GM12878 (cell line): ENCODE results near the gene ALDH6A1. TPM values are rescaled to one million over a fixed set of nuclear protein-coding genes. Genes with fewer than 3 reads are reported as not detected.

Experiments
- ATAC-seq: fragments of 200-7000 bp; cut with Tn5 transposase; 3 replicates; pipeline ENCODE4 v1.9.1; 2020; ENCODE audit warnings: mild to moderate bottlenecking, moderate library complexity
- BruUV-seq: library from RNA; stranded (reverse); fragments of 400-500 nt; replicated peaks from 2 replicates; lab custom pipeline; 2021; lab: Mats Ljungman, UMichigan
- CTCF ChIA-PET: fragments of 300-600 bp; sonication (Branson Sonifier 250); formaldehyde crosslinking; extraction: SDS; loops from one replicate; lab custom pipeline; 2021; ENCODE audit warnings: inconsistent platforms; lab: Yijun Ruan, JAX
- POLR2A ChIA-PET: fragments of 350-600 bp; formaldehyde crosslinking; extraction: SDS; loops from one replicate; lab custom pipeline; 2021; ENCODE audit warnings: inconsistent platforms; lab: Charles Lee
- RAD21 ChIA-PET: fragments of 300-600 bp; sonication (Branson Sonifier 250); formaldehyde crosslinking; loops from one replicate; lab custom pipeline; 2023; ENCODE audit warnings: antibody characterized with exemption; ENCODE audit not compliant: unreplicated experiment; lab: Charles Lee
- SMC1A ChIA-PET: fragments of 300-600 bp; sonication (Branson Sonifier 250); formaldehyde crosslinking; loops from one replicate; lab custom pipeline; 2023; ENCODE audit not compliant: unreplicated experiment, uncharacterized antibody; lab: Charles Lee
- DNase-seq: peaks from one replicate; pipeline ENCODE4 v3.0.0-alpha.2; 2011; ENCODE audit warnings: low read depth, low spot score
- FAIRE-seq: peaks from 3 replicates; lab custom pipeline; 2011; peaks lifted over from hg19 to GRCh38; lab: Jason Lieb, UNC
- H2AFZ ChIP-seq: 2 replicates; pipeline ENCODE4 v1.6.0; 2011; ENCODE audit warnings: low read depth, low read length, control low read depth; ENCODE audit not compliant: control insufficient read depth
- H3K27ac ChIP-seq: 2 replicates; pipeline ENCODE4 v1.5.1; 2011; ENCODE audit warnings: control low read depth; ENCODE audit not compliant: control insufficient read depth, insufficient read depth
- H3K27me3 ChIP-seq, 2 experiments: replicated peaks in 1 of 2; 2 replicates each; pipeline versions ENCODE4 v1.6.0 to v1.6.1; 2011; ENCODE audit warnings: low read length in 1 of 2; ENCODE audit not compliant: control insufficient read depth in 2 of 2, insufficient read depth in 2 of 2
- H3K36me3 ChIP-seq, 2 experiments: 2 replicates each; pipeline ENCODE4 v1.5.1; 2011; ENCODE audit warnings: low read length in 1 of 2; ENCODE audit not compliant: control insufficient read depth in 2 of 2, insufficient read depth in 2 of 2
- H3K4me1 ChIP-seq: 2 replicates; pipeline ENCODE4 v1.6.1; 2011; ENCODE audit warnings: mild to moderate bottlenecking, low read length, moderate library complexity, mixed read lengths; ENCODE audit not compliant: control insufficient read depth, insufficient read depth
- H3K4me2 ChIP-seq: 2 replicates; pipeline ENCODE4 v1.6.0; 2011; ENCODE audit warnings: control low read depth; ENCODE audit not compliant: control insufficient read depth, insufficient read depth
- H3K4me3 ChIP-seq: fragments of 200-600 bp; sonication (generic); 2 replicates; pipeline ENCODE4 v1.5.1; 2016
- H3K79me2 ChIP-seq: 2 replicates; pipeline ENCODE4 v1.6.0; 2011; ENCODE audit warnings: low read length; ENCODE audit not compliant: control insufficient read depth, insufficient read depth
- H3K9ac ChIP-seq: 2 replicates; pipeline ENCODE4 v1.8.0; 2011; ENCODE audit warnings: low read length, control low read depth, mixed read lengths; ENCODE audit not compliant: control insufficient read depth, insufficient read depth
- H3K9me3 ChIP-seq: replicated peaks from 3 replicates; pipeline ENCODE4 v1.5.1; 2011; ENCODE audit warnings: mild to moderate bottlenecking, low read length; ENCODE audit not compliant: control insufficient read depth, insufficient read depth
- H4K20me1 ChIP-seq: 2 replicates; pipeline ENCODE4 v1.6.0; 2011; ENCODE audit not compliant: control insufficient read depth, insufficient read depth
- BCL11A ChIP-seq: IDR thresholded peaks from 2 replicates; pipeline ENCODE4 v1.6.1; 2011; ENCODE audit warnings: low read depth, low read length
- CBX3 ChIP-seq: fragments of 200-600 bp; sonication (generic); IDR thresholded peaks from 2 replicates; pipeline ENCODE4 v1.6.1; 2016; ENCODE audit warnings: low read depth, borderline replicate concordance
- CEBPB ChIP-seq, 2 experiments: fragments of 150-350 bp in 1 of 2; IDR thresholded peaks; 2 replicates each; pipeline ENCODE4 v1.6.1; 2012 to 2014; ENCODE audit warnings: low read depth in 2 of 2, low read length in 2 of 2, borderline replicate concordance in 1 of 2, inconsistent platforms in 1 of 2
- GABPA ChIP-seq: IDR thresholded peaks from 2 replicates; pipeline ENCODE4 v1.6.1; 2014; ENCODE audit warnings: antibody characterized with exemption, low read depth, mild to moderate bottlenecking, inconsistent platforms
- HDAC6 ChIP-seq: fragments of 200-600 bp; sonication (generic); IDR thresholded peaks from one replicate; pipeline ENCODE4 v1.8.0; 2017; ENCODE audit warnings: antibody characterized with exemption; ENCODE audit not compliant: unreplicated experiment
- RFX5 ChIP-seq: IDR thresholded peaks from 2 replicates; pipeline ENCODE4 v1.6.1; 2011; ENCODE audit warnings: low read depth, low read length, improper control_type of control experiment
- RUNX3 ChIP-seq: IDR thresholded peaks from 2 replicates; pipeline ENCODE4 v1.6.1; 2012; ENCODE audit warnings: low read length, inconsistent platforms
- SPI1 ChIP-seq: IDR thresholded peaks from 2 replicates; pipeline ENCODE4 v1.6.1; 2011; ENCODE audit warnings: low read depth, mild to moderate bottlenecking, low read length, moderate library complexity, borderline replicate concordance; ENCODE audit not compliant: insufficient read depth
- SRF ChIP-seq, 2 experiments: IDR thresholded peaks; 2 replicates each; pipeline ENCODE4 v1.6.1; 2011; ENCODE audit warnings: low read depth in 2 of 2, low read length in 2 of 2, mild to moderate bottlenecking in 1 of 2, moderate library complexity in 1 of 2
- TCF3 ChIP-seq: IDR thresholded peaks from 2 replicates; pipeline ENCODE4 v1.6.1; 2012; ENCODE audit warnings: low read depth, mild to moderate bottlenecking, low read length, borderline replicate concordance; ENCODE audit not compliant: insufficient read depth
- WGBS: methylation state at CpG from one replicate; pipeline ENCODE4 v1.1.6; 2016; ENCODE audit warnings: low lambda C conversion rate; ENCODE audit not compliant: insufficient replicate concordance, insufficient coverage; ENCODE audit errors: missing lambda C conversion rate; 5-methylcytosine and 5-hydroxymethylcytosine counted together
- in situ Hi-C: fragments of 300-500 bp; cut with MboI; formaldehyde crosslinking; loops from 9 replicates; pipeline ENCODE4 v1.14.3; 2018; ENCODE audit warnings: mixed read lengths
- intact Hi-C: fragments of 100-400 bp; cut with micrococcal nuclease; formaldehyde crosslinking; loops from one replicate; pipeline ENCODE4 v1.14.2; 2022; ENCODE audit not compliant: unreplicated experiment
- polyA plus RNA-seq, 11 experiments: library from polyadenylated mRNA; depleted of rRNA in 4 of 11; unstranded in 6 of 11; stranded (reverse) in 5 of 11; fragments of >200 nt; fragmentation: Nextera tagmentation in 4 of 11; fragmentation: Illumina TruSeq in 1 of 11; extraction: Ambion mirVana in 4 of 11; extraction: Trizol in 1 of 11; gene quantifications; 1 replicate in 1 of 11; 2 replicates in 10 of 11; pipeline versions ENCODE4 v1.2.1 to v1.2.3, GENCODE V29; 2011 to 2016; ENCODE audit warnings: inconsistent platforms in 2 of 11, missing spikeins in 2 of 11, low read depth in 1 of 11
- total RNA-seq, 4 experiments: library from RNA; depleted of rRNA in 3 of 4; stranded (reverse); fragments of >200 nt in 3 of 4; fragmentation: Illumina TruSeq in 1 of 4; extraction: Trizol in 1 of 4; gene quantifications; 2 replicates each; pipeline versions ENCODE4 v1.2.1 to v1.2.3, GENCODE V29; 2013 to 2021
- TF ChIP-seq, protein P1 (sequence below): IDR thresholded peaks from 2 replicates; pipeline ENCODE4 v1.6.1; 2011; ENCODE audit warnings: borderline replicate concordance, low read depth, mild to moderate bottlenecking, moderate library complexity, mixed read lengths, low read length; ENCODE audit not compliant: insufficient read depth; ENCODE audit errors: extremely low read length
- TF ChIP-seq, protein P2 (sequence below): fragments of 450-650 bp; IDR thresholded peaks from 2 replicates; pipeline ENCODE4 v1.6.1; 2017; ENCODE audit warnings: mild to moderate bottlenecking, moderate library complexity
- TF ChIP-seq, protein P3 (sequence below): fragments of 150-350 bp; IDR thresholded peaks from 2 replicates; pipeline ENCODE4 v1.6.1; 2016; ENCODE audit warnings: low read depth, low read length

The ALDH6A1 gene
- total and polyA plus RNA-seq, 10 of the 15 experiments (the other 5 are each of a cell fraction or from before 2014, with no cell fraction given) = 6.3 to 23.4 (median 9.8) TPM

DNA sequence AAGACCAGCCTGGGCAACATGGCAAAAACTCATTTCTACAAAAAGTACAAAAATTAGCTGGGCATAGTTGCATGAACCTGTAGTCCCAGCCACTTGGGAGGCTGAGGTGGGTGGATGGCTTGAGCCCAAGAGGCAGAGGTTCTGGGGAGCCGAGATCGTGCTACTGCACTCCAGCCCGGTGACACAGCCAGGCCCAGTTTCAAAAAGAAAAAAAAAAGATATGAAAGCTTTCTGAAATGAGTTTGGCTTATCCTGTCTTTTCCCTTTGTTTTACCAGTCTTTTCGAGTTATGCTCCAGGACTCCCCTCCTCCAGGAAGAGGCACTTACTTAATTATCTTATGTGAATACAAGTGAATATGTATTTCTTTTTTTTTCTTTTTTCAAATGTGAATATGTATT is 61.9 kb downstream of the ALDH6A1 start:
- POLR2A ChIA-PET = no interaction called here
- no TSS peak for BruUV-seq
- 84% methylated on average over 4 of the region's 4 CpGs for WGBS
- SMC1A ChIA-PET = no interaction called here
- CTCF ChIA-PET = interaction anchor here (0.7 kb wide), 1 partner anchor 1244 kb away, joined by 3 read pairs; no protein-coding TSS in a partner anchor
- in situ Hi-C loops = no loop called here
- intact Hi-C loops = no loop called here
- Histone ChIP-seq H4K20me1 (no peaks in the 10 kb centered on the region), H3K9me3 (no peaks in the 10 kb centered on the region), H3K36me3 (no peaks in the 10 kb centered on the region), H2AFZ (no peak overlapping the region), H3K9ac (no peak overlapping the region), H3K79me2 (no peaks in the 10 kb centered on the region; the same call in 1 of the 2 replicates), H3K4me1 (no peaks in the 10 kb centered on the region), H3K4me3 (no peak overlapping the region), H3K4me2 (no peak overlapping the region), H3K27ac (no peak overlapping the region), H3K27me3 (no peaks in the 10 kb centered on the region)
- RAD21 ChIA-PET = no interaction called here
- FAIRE-seq (no peak), DNase-seq (no peak), ATAC-seq (no peak)
- TF ChIP-seq, protein P1, sequence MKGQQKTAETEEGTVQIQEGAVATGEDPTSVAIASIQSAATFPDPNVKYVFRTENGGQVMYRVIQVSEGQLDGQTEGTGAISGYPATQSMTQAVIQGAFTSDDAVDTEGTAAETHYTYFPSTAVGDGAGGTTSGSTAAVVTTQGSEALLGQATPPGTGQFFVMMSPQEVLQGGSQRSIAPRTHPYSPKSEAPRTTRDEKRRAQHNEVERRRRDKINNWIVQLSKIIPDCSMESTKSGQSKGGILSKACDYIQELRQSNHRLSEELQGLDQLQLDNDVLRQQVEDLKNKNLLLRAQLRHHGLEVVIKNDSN = no peak
- TF ChIP-seq CEBPB (IDR thresholded peaks at IDR 0.05; ENCODE audit: borderline replicate concordance in 1 of 2, low read depth in 2 of 2, low read length in 2 of 2) = no peak
- no peak for TF ChIP-seq CBX3
- TF ChIP-seq, protein P2, sequence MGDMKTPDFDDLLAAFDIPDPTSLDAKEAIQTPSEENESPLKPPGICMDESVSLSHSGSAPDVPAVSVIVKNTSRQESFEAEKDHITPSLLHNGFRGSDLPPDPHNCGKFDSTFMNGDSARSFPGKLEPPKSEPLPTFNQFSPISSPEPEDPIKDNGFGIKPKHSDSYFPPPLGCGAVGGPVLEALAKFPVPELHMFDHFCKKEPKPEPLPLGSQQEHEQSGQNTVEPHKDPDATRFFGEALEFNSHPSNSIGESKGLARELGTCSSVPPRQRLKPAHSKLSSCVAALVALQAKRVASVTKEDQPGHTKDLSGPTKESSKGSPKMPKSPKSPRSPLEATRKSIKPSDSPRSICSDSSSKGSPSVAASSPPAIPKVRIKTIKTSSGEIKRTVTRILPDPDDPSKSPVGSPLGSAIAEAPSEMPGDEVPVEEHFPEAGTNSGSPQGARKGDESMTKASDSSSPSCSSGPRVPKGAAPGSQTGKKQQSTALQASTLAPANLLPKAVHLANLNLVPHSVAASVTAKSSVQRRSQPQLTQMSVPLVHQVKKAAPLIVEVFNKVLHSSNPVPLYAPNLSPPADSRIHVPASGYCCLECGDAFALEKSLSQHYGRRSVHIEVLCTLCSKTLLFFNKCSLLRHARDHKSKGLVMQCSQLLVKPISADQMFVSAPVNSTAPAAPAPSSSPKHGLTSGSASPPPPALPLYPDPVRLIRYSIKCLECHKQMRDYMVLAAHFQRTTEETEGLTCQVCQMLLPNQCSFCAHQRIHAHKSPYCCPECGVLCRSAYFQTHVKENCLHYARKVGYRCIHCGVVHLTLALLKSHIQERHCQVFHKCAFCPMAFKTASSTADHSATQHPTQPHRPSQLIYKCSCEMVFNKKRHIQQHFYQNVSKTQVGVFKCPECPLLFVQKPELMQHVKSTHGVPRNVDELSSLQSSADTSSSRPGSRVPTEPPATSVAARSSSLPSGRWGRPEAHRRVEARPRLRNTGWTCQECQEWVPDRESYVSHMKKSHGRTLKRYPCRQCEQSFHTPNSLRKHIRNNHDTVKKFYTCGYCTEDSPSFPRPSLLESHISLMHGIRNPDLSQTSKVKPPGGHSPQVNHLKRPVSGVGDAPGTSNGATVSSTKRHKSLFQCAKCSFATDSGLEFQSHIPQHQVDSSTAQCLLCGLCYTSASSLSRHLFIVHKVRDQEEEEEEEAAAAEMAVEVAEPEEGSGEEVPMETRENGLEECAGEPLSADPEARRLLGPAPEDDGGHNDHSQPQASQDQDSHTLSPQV = no peak
- TF ChIP-seq BCL11A = no peak
- no peak for TF ChIP-seq RUNX3
- no peak for TF ChIP-seq SPI1
- TF ChIP-seq HDAC6 = no peak
- TF ChIP-seq RFX5 = no peak
- no peak for TF ChIP-seq SRF (IDR thresholded peaks at IDR 0.05; ENCODE audit: low read depth in 2 of 2, low read length in 2 of 2)
- TF ChIP-seq TCF3 = no peak
- TF ChIP-seq, protein P3, sequence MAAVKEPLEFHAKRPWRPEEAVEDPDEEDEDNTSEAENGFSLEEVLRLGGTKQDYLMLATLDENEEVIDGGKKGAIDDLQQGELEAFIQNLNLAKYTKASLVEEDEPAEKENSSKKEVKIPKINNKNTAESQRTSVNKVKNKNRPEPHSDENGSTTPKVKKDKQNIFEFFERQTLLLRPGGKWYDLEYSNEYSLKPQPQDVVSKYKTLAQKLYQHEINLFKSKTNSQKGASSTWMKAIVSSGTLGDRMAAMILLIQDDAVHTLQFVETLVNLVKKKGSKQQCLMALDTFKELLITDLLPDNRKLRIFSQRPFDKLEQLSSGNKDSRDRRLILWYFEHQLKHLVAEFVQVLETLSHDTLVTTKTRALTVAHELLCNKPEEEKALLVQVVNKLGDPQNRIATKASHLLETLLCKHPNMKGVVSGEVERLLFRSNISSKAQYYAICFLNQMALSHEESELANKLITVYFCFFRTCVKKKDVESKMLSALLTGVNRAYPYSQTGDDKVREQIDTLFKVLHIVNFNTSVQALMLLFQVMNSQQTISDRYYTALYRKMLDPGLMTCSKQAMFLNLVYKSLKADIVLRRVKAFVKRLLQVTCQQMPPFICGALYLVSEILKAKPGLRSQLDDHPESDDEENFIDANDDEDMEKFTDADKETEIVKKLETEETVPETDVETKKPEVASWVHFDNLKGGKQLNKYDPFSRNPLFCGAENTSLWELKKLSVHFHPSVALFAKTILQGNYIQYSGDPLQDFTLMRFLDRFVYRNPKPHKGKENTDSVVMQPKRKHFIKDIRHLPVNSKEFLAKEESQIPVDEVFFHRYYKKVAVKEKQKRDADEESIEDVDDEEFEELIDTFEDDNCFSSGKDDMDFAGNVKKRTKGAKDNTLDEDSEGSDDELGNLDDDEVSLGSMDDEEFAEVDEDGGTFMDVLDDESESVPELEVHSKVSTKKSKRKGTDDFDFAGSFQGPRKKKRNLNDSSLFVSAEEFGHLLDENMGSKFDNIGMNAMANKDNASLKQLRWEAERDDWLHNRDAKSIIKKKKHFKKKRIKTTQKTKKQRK = no peak
- TF ChIP-seq GABPA = no peak
